ENCODE results near the gene ACKR3.

- TF ChIP-seq CTCF (IDR thresholded peaks at IDR 0.05) (peak; percentile 28 to 57 (median 40)), POLR2A (IDR thresholded peaks at IDR 0.05) (peak in 3 of 4 donors; percentile 21 to 67 (median 61))
Observed at GRCh38 chr2:236569573-236569973, at the start of gene ACKR3.

Data from esophagus squamous epithelium (tissue), 4 donors.